Peyer's patch (tissue), 4 donors: ENCODE data around the gene TMEM45B. TPM values are rescaled to one million over a fixed set of nuclear protein-coding genes. Genes with fewer than 3 reads are reported as not detected.

Experiments used
- DNase-seq, 3 donors: peaks; one replicate each; pipeline ENCODE4 v3.0.0-alpha.2; 2017 to 2019
- H3K27ac ChIP-seq, 4 donors: fragments of 200-600 bp; sonication (generic); one replicate each; pipeline ENCODE4 v1.5.1; 2016 to 2019
- H3K27me3 ChIP-seq, 2 donors: fragments of 200-600 bp; sonication (generic); one replicate each; pipeline ENCODE4 v1.5.1; 2019
- H3K36me3 ChIP-seq, 3 donors: fragments of 200-600 bp; sonication (generic); one replicate each; pipeline ENCODE4 v1.5.1; 2016 to 2019
- H3K4me1 ChIP-seq, 4 donors: fragments of 200-600 bp; sonication (generic); one replicate each; pipeline ENCODE4 v1.5.1; 2016 to 2019
- H3K4me3 ChIP-seq, 4 donors: fragments of 200-600 bp; sonication (generic); 1 replicate in 3 of 4; 2 replicates in 1 of 4; pipeline ENCODE4 v1.5.1; 2016 to 2019; ENCODE audit warnings: mild to moderate bottlenecking in 1 of 4
- H3K9me3 ChIP-seq, 4 donors: fragments of 200-600 bp; sonication (generic); one replicate each; pipeline ENCODE4 v1.5.1; 2016 to 2019; ENCODE audit warnings: mild to moderate bottlenecking in 1 of 4
- POLR2A ChIP-seq, 2 donors: fragments of 450-650 bp; IDR thresholded peaks; one replicate each; pipeline ENCODE4 v1.5.1; 2017; ENCODE audit warnings: antibody characterized with exemption in 2 of 2, mild to moderate bottlenecking in 2 of 2, moderate library complexity in 2 of 2
- total RNA-seq, 4 donors: library from RNA; depleted of rRNA; stranded (reverse); fragments of >200 nt; gene quantifications; one replicate each; pipeline ENCODE4 v1.1.0, GENCODE V29; 2016
- TF ChIP-seq, protein P1 (sequence below), 6 experiments: fragments of 450-650 bp in 4 of 6; fragments of 200-600 bp in 2 of 6; sonication (generic) in 1 of 6; IDR thresholded peaks; one replicate each; pipeline ENCODE4 v1.5.1; 2017 to 2019; ENCODE audit warnings: antibody characterized with exemption in 6 of 6, mild to moderate bottlenecking in 3 of 6, moderate library complexity in 1 of 6

TMEM45B gene
- total RNA-seq, 4 donors from 2014 or later = 1.7 to 318 (median 244) TPM

DNA sequence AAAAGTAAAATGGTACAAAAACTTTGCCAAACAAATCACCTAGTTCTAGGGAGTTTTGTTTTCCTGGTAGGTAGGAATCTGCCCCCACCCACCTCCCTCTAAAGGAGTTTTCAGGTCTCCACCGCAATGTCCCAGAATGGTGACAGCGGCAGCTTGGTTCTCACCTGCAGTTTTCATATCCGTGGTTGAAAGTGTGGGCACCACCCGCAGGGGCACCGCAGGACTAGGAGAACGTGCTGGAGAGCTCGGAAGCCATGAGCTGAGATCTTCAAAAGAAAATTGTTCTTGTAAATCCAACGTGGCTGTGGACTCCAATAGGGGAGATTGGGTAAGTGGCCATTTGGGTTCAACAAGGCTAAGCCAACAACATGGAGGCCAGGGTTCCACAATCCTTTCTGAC lies 68.9 kb downstream of the TMEM45B start:
- no peaks in the 10 kb centered on the region for H3K4me1 ChIP-seq
- H3K27ac ChIP-seq = no peak overlapping the region
- TF ChIP-seq POLR2A (IDR thresholded peaks at IDR 0.05) = no peak
- TF ChIP-seq, protein P1, sequence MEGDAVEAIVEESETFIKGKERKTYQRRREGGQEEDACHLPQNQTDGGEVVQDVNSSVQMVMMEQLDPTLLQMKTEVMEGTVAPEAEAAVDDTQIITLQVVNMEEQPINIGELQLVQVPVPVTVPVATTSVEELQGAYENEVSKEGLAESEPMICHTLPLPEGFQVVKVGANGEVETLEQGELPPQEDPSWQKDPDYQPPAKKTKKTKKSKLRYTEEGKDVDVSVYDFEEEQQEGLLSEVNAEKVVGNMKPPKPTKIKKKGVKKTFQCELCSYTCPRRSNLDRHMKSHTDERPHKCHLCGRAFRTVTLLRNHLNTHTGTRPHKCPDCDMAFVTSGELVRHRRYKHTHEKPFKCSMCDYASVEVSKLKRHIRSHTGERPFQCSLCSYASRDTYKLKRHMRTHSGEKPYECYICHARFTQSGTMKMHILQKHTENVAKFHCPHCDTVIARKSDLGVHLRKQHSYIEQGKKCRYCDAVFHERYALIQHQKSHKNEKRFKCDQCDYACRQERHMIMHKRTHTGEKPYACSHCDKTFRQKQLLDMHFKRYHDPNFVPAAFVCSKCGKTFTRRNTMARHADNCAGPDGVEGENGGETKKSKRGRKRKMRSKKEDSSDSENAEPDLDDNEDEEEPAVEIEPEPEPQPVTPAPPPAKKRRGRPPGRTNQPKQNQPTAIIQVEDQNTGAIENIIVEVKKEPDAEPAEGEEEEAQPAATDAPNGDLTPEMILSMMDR (IDR thresholded peaks at IDR 0.05) = no peak
- H3K4me3 ChIP-seq = no peak overlapping the region
- H3K36me3 ChIP-seq = peaks cover 0 to 100% (median 7%) of the 10 kb centered on the region in 3 donors
- H3K27me3 ChIP-seq = no peaks in the 10 kb centered on the region
- no peaks in the 10 kb centered on the region for H3K9me3 ChIP-seq
- no peak for DNase-seq

DNA sequence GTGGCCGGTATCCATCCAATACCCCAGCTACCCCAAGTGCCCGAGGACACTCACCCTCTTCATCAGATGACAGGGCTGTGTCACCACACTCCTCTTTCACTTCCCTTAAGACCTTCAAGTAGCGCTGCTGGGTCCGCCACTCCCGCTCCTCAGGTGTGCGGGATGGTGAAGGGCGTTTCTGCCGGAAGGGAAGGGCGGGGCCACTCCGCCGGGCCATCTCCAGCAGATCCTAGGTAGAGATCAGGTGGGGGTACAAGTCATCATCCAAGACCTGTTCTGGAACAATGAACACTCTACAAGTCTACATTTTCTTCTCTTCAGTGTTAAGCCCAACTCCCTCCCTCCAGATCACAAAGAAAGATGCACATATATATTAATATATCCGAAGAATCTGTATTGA lies 69.7 kb downstream of the TMEM45B start:
- no peak for TF ChIP-seq POLR2A (IDR thresholded peaks at IDR 0.05)
- TF ChIP-seq, protein P1 (IDR thresholded peaks at IDR 0.05) = no peak
- Histone ChIP-seq H3K4me3 (no peak overlapping the region), H3K27ac (no peak overlapping the region), H3K9me3 (no peaks in the 10 kb centered on the region), H3K4me1 (no peaks in the 10 kb centered on the region), H3K36me3 (peaks cover 0 to 95% (median 7%) of the 10 kb centered on the region in 3 donors), H3K27me3 (no peaks in the 10 kb centered on the region)
- DNase-seq = no peak

DNA sequence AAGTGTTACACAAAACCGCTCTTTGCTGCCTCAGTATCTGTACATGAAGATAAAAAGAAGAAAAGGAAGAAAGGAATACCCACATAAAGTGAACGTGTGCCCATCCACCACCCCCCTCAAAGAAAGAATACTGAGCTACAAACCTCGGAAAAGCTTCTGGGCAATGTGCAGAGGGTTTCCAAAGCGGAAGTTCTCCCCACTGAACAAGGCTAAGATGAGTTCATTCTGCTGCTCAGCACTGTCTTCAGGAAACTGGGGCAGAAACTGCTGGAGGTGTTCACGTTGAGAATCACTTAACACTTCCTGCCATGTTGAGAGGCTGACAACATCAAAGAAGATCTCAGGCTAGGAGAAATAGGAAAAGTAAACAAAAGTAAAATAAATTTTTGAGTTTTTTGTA lies 72.8 kb downstream of the TMEM45B start:
- DNase-seq = no peak
- H3K36me3 ChIP-seq = peaks cover 0 to 89% (median 4%) of the 10 kb centered on the region in 3 donors
- H3K27ac ChIP-seq = no peak overlapping the region
- TF ChIP-seq, protein P1 (IDR thresholded peaks at IDR 0.05) = no peak
- no peak for TF ChIP-seq POLR2A (IDR thresholded peaks at IDR 0.05)
- H3K9me3 ChIP-seq = no peaks in the 10 kb centered on the region
- no peaks in the 10 kb centered on the region for H3K4me1 ChIP-seq
- no peak overlapping the region for H3K4me3 ChIP-seq
- H3K27me3 ChIP-seq = no peaks in the 10 kb centered on the region

DNA sequence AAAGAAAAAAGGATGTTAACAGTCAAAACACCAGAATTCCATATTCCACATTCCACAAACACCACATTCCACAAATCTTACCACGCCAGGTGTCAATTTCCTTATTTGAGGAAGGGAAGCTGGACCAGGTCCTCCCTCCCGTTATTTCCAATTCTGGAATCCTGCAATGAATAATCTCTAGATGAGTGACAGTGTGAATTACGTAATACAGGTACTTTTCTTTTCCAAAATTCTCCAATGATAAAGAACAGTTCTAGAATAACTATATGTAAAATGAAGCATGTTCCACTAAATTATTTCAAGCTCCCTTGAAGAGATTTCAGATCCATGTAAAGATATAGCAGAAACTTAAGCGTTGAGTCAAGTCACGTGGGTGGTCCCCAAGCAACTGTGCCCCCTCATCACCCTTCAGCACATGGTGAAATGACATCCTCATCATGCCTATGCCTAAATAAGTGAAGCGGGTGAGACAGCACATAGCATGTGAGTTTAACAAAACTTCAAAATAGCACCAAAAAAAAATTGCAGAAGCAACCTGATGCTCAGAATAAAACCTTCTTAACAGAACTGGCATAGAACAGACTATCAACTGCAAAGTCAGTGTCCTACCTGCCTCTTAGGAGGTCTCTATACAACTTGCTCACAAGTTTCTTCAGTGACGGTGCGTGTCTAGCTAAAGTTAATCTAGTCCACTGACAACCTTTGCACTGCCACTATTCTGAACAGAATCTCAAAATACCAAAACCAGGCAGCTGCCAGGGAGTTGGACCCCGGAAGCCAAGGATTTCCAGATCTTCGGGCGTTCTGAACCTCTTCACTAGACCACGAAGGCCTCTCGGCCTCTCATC lies 78.9 kb downstream of the TMEM45B start:
- peaks cover 0 to 15% (median 2%) of the 10 kb centered on the region in 4 donors for H3K4me1 ChIP-seq
- no peaks in the 10 kb centered on the region for H3K27me3 ChIP-seq
- TF ChIP-seq, protein P1 (IDR thresholded peaks at IDR 0.05) = no peak
- no peak for TF ChIP-seq POLR2A (IDR thresholded peaks at IDR 0.05)
- no peak for DNase-seq
- peaks cover 0 to 29% (median 0%) of the 10 kb centered on the region in 3 donors for H3K36me3 ChIP-seq
- peak overlapping the region; percentile 85 to 98 (median 91) for H3K4me3 ChIP-seq
- H3K9me3 ChIP-seq = no peaks in the 10 kb centered on the region
- peak overlapping the region; percentile 75 to 87 (median 80) for H3K27ac ChIP-seq

DNA sequence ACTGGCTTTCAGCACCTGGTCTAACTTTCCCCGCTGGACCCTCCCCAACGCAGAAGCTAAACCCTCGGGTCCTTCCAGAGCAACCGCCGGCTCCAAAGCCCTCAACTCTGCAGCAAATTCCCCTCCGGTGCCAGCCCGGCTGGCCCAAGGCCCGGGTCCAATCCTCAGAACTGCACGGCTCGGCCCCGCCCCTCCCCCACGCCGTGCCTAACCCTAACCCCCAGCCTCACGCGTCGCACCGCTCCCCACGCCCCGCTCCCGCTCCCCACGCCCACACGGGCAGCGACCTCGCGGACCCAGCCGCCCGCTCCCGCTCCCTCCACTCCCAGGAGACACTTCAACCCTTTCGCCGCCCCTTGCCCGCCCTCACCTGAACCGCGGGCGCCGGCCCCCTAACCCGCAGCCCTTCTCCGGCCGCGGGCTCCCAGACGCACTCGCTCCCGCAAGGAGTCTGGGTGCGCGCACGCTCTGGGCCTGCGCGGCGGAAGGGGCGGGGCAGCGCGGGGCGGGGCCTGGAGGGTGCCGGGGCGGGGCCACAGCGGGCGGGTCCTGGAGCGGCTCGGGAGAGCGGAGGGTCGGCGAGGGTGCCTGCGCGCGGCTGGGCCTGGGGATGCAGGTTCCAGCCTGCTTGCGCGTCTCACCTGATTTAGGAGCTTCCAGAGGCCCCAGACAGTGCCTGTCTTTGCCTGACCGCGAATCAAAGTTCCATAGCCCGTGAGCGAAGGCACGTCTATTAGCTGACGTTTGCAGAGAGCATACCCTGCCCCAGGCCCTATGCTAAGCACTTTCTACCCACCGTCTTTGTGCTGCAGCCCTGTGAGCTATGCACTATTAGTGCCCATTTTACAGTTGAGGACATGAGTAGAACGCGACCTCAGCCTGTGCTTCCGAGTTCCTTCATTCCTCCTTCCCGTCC lies 79.7 kb downstream of the TMEM45B start, which contains the start of gene NFRKB:
Gene NFRKB (minus strand): TSS at position 453 of the 916 bp plus-strand sequence. CDS start 2,729 bp downstream, outside the sequence.
- H3K9me3 ChIP-seq = no peaks in the 10 kb centered on the region
- peaks cover 0 to 15% (median 2%) of the 10 kb centered on the region in 4 donors for H3K4me1 ChIP-seq
- DNase-seq = peak; percentile 75 to 95 (median 94)
- peak within 1 kb of the TSS; percentile 75 to 87 (median 80) for H3K27ac ChIP-seq
- peaks cover 0 to 24% (median 0%) of the 10 kb centered on the region in 3 donors for H3K36me3 ChIP-seq
- peak within 1 kb of the TSS; percentile 85 to 98 (median 91) for H3K4me3 ChIP-seq
- TF ChIP-seq POLR2A (IDR thresholded peaks at IDR 0.05) = peak; percentile 41 to 71
- TF ChIP-seq, protein P1 (IDR thresholded peaks at IDR 0.05) = peak in 1 of 6 experiments; percentile 37
- H3K27me3 ChIP-seq = no peaks in the 10 kb centered on the region
